ENCODE measurements around the gene CHKA. TPM values are rescaled to one million over a fixed set of nuclear protein-coding genes. Genes with fewer than 3 reads are reported as not detected.

The CHKA gene
- total RNA-seq (2022; extraction: Qiagen RNA extraction; ENCODE audit: low read depth) = 25.6 to 29.4 TPM (median 26.3 TPM) in 5 replicates

DNA sequence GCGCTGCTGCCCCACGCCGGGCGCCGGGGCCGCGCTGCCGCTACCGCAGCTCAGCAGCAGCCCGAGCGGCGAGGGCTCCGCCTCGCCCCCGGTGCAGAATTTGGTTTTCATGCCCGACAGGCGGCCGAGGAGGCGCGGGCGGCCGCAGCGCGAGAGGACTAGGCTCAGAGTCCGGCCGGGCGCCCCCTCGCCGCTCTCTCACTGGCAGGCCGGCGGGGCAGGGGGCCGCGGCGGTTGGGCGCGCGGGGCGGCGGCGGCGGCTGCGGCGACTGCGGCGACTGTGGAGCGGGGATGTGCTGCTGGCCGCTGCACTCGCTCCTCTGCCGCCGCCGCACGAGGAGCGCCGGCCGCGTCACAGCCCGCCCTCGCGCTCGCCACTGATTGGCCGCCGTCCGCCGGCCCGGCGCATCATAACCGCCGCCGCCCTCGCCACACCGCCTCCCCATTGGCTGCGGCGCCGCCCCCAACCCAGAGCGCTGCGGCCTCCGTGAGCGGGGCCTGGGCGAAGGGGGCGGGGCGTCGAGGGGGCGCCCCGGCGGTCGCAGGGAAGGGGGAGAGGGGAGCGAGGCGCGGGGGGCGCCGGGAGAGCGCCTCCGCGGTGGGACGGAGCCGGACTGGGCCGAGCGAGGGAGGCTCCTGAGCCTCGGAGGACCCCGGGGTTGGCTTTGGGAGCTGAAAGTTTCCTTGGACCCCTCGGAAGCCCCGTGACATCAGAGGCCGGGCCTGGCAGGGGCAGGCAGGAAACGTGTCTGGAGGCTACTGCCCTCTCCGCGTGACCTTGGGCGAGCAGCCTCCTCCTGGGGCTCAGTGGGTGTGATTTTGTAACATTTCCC is at the start of gene CHKA:
Gene CHKA, minus strand, starts transcription at position 322 of the 833 bp plus-strand sequence. Its CDS starts 211 bp downstream, at position 111.

DNA sequence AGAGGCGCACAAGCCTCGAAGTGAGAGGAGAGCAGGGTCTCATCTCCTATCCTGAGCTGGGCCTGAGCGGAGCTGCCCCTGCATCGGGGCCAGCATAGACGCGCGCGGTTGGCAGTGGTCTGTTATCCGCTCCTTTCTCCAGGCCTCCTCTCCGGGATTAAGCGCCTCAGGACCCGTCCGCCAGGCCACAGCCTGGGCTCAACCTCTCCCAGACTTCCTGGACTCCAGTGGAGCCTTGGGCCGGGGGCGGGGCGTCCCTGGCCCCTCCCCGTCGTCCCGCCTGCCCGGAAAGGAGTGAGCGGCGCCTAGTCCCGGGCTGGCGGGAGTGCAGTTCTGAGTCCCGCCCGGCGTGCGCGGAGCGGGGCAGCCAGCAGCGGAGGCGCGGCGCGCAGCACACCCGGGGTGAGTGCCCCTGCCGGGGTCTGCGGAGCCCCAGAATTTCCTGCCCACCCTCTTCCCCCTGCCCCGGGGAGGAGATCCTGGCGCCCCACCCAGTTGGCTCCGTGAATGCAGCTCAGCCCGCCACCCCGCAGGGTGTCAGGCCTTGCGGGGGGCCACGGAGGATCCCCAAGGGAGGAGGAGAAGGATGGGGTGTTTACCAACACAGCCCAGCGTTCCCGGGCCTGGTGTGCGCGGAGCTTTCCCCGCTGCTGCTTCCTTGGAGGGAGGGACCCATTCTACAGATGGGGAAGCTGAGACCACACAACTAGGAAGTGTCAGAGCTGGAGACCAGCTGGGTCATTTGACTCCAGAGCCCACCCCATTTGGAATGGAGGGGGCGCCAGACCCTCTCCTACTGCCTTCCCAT is 82.3 kb downstream of the CHKA start, which contains the start of gene TCIRG1:
Gene TCIRG1, plus strand, starts transcription at position 308 of the 808 bp plus-strand sequence. CDS start 2,247 bp downstream, outside the sequence.

DNA sequence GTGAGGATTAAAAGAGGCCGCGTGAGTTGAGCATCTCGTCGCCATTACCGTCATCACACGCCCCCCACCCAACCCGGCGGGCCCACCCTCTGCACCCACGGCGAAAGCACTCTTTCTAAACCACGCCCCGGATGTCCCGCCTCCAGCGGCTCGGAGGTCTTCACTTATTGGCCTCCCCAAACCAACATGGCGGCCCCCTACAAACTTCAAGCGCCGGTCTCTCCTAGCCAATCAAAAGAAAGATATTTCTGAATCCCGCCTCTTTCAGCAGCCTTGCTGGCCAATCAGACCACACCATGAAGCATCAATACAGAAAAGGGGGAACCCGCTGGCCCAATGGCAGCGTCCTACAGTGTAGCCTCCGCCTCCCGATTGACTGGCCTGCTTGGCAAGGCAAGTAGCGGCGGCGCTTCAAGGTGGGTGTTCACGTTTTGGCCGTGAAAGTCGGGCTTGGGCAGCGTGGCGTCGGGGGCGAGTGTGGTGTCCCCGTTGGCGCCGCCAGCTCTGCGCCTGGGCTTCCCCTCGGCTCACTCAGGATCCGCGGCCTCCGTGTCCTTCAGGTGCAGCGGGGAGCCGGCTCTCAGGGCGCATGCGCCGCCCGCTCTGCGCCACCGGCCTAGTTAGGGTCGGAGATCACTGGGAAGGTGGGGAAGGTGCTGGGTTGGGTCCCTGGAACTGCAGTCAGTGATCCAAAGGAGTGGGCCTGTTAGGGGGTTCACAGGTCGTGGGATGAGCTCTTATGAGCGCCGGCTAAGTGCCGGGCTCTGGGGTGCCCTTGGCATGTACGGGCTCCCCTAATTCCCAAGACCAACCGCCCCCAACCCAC is 90.7 kb downstream of the CHKA start, which contains the start of gene NDUFS8:
Gene NDUFS8, plus strand, starts transcription at position 364 of the 826 bp plus-strand sequence. CDS start 1,471 bp downstream, outside the sequence.

DNA sequence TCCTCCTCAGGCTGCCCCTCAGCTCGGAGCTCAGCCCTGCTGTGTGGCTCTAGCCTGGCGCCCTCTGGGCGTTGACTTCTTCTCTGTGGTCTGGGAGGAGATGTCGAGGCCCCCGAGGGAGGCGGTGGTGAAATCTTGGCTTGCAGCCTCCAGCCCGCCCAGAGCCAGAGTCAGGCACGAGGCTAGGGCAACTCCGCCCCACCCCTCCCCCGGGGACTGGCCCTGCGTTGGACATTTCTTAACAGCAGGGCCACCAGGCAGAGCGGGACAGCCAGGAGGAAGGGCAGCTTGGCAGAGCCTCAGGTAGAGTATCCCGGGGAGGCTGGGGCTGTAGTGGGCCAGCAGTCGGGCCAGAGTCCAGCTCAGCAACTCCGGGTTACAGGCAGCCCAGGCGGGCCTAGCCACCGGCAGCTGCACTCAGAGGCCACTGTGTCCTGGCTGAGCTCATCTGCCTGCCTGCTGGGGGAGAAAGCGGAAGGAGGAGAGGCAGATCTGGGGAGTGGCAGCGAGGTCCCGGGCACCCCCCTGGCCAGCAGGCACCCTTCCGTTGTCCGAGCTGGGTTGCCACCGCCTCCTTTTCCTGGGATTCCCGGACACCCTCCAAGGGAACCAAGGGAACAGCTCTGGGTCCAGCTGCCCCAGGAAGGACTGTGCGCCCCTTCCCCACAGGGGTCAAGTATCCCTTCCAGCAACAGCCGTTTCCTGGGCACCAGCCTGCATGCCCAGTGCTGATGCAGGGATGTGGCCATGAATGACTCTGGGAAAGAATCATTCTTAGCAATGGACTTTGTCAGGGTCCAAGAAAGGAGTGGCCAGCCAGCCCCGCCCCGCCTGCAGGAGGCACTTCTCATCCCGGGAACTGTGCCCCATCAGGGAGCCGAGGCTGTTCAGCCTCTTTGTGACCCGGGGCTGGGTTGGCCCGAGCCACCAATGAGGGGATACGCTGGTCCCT is 110.8 kb downstream of the CHKA start, which contains the start of gene ALDH3B1:
Gene ALDH3B1, plus strand, starts transcription at position 238 of the 952 bp plus-strand sequence. CDS start 4,971 bp downstream, outside the sequence.

DNA sequence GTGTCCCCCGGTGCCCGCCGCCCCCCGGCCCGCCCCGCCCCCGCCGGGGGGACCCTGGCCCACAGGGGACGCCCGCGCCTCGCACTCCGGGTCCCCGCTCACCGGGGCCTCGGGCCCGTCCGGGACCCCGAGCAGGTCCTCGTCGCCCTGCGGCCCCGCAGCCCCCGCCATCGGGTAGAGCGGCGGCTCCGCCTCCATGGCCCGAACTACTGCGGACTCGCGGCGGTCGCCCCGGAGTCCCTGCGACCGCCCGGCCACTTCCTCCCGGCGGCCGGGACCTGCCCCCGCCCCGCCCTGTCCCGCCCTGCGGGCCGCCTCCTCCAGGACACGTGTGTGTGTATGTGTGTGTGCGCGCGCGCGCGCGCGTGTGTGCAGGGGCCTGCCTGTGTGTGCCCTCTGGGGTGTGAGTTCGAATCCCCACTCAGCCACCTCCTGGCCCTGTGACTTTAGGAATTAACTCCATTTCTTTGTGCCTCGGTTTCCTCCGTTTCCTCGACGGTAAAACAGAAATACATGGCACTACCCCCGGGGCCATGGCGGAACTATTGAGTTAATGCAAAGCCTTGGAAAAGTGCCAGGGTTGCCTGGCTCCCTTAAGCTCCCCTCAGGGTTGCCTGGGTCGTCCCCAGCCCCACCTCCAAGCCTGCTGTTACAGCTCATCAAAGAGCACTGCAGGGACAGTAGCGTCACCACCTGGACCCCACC is 117.2 kb downstream of the CHKA start, which contains the start of gene UNC93B1:
Gene UNC93B1, minus strand, starts transcription at position 252 of the 705 bp plus-strand sequence. Its CDS starts 54 bp downstream, at position 198.

Other genes starting within 250 kb of the CHKA start
- gene UNC93B1, start 117.3 kb downstream of the CHKA start, total RNA-seq (2022; extraction: Qiagen RNA extraction; ENCODE audit: low read depth) = 55.5 to 79.3 TPM (median 68.3 TPM) in 5 replicates
- gene ALDH3B1, start 111.1 kb downstream of the CHKA start, total RNA-seq (2022; extraction: Qiagen RNA extraction; ENCODE audit: low read depth) = 117 to 131 TPM (median 121 TPM) in 5 replicates
- 307 to 381 TPM (median 350 TPM) in 5 replicates for gene NDUFS8, start 90.7 kb downstream of the CHKA start, total RNA-seq (2022; extraction: Qiagen RNA extraction; ENCODE audit: low read depth)
- 77.5 to 174 TPM (median 144 TPM) in 5 replicates for gene TCIRG1, start 82.4 kb downstream of the CHKA start, total RNA-seq (2022; extraction: Qiagen RNA extraction; ENCODE audit: low read depth)
- 19.7 to 23.7 TPM (median 21.5 TPM) in 5 replicates for gene KMT5B, start 91.9 kb upstream of the CHKA start, total RNA-seq (2022; extraction: Qiagen RNA extraction; ENCODE audit: low read depth)
- gene C11orf24, start 150.6 kb upstream of the CHKA start, total RNA-seq (2022; extraction: Qiagen RNA extraction; ENCODE audit: low read depth) = 56.9 to 62.4 TPM (median 59.9 TPM) in 5 replicates
- 35.9 to 58.6 TPM (median 47.8 TPM) in 5 replicates for gene LRP5, start 191.2 kb upstream of the CHKA start, total RNA-seq (2022; extraction: Qiagen RNA extraction; ENCODE audit: low read depth)

All from A549 treated with DMSO at 1 μM for 4 hours (cell line).